GM18907 (cell line): ENCODE measurements around the gene LPAR1.
"Not testable (repeated sequence)": the region's sequence is repeated elsewhere in the genome, so short reads cannot be mapped to it uniquely, and the experiment has no call there.

ENCODE experiments used
- ATAC-seq: cut with Tn5 transposase; IDR thresholded peaks from one replicate; pipeline ENCODE4 v1.9.1; 2021; ENCODE audit warnings: mild to moderate bottlenecking, moderate library complexity; ENCODE audit not compliant: unreplicated experiment

LPAR1 gene

GRCh38 chr9:110828264-110828663, 210.0 kb downstream of the LPAR1 start:
- ATAC-seq: no peak

- not testable (repeated sequence) for ATAC-seq
Measured at GRCh38 chr9:110826400-110826799, 211.9 kb downstream of the LPAR1 start.

GRCh38 chr9:110825950-110826349, 212.3 kb downstream of the LPAR1 start:
- no peak for ATAC-seq

- not testable (repeated sequence) for ATAC-seq
Measured at GRCh38 chr9:110825129-110825528, 213.1 kb downstream of the LPAR1 start.
